CD4-positive, alpha-beta T cell (primary cell): ENCODE data around the gene SERPINB5. TPM values are rescaled to one million over a fixed set of nuclear protein-coding genes. Genes with fewer than 3 reads are reported as not detected.

Experiments
- ATAC-seq: fragments of 200-7000 bp; cut with Tn5 transposase; one replicate; pipeline ENCODE4 v1.10.0; 2022; ENCODE audit warnings: mild to moderate bottlenecking; ENCODE audit not compliant: poor library complexity
- CTCF ChIA-PET: fragments of 350-600 bp; sonication (Branson Sonifier 250); formaldehyde crosslinking; loops from one replicate; lab custom pipeline; 2021; ENCODE audit warnings: antibody characterized with exemption, inconsistent platforms; lab: Charles Lee
- POLR2A ChIA-PET: fragments of 350-600 bp; sonication (Branson Sonifier 250); formaldehyde crosslinking; loops from one replicate; lab custom pipeline; 2021; ENCODE audit warnings: antibody characterized with exemption, inconsistent platforms; lab: Charles Lee
- DNase-seq, 14 experiments: peaks; one replicate each; pipeline ENCODE4 v3.0.0-alpha.2; 2013 to 2020; ENCODE audit warnings: mixed read lengths in 2 of 14
- H3K27ac ChIP-seq, 2 donors: one replicate each; pipeline versions ENCODE4 v1.5.1 to v1.7.0; 2013; ENCODE audit warnings: low read length in 2 of 2, low read depth in 1 of 2, mild to moderate bottlenecking in 1 of 2
- H3K27me3 ChIP-seq, 2 experiments: 1 replicate in 1 of 2; 2 replicates in 1 of 2; pipeline versions ENCODE4 v1.6.1 to v1.7.0; 2013; ENCODE audit warnings: low read length in 2 of 2, control low read depth in 1 of 2, mild to moderate bottlenecking in 1 of 2, moderate library complexity in 1 of 2; ENCODE audit not compliant: insufficient read depth in 2 of 2, control insufficient read depth in 1 of 2
- H3K36me3 ChIP-seq: one replicate; pipeline ENCODE4 v1.6.1; 2013; ENCODE audit warnings: low read length, control low read depth; ENCODE audit not compliant: insufficient read depth
- H3K4me1 ChIP-seq: one replicate; pipeline ENCODE4 v1.6.1; 2013; ENCODE audit warnings: low read length, control low read depth; ENCODE audit not compliant: insufficient read depth
- H3K4me3 ChIP-seq: one replicate; pipeline ENCODE4 v1.5.1; 2013; ENCODE audit warnings: mild to moderate bottlenecking, low read length, moderate library complexity
- H3K9me3 ChIP-seq, 2 experiments: 1 replicate in 1 of 2; 2 replicates in 1 of 2; pipeline versions ENCODE4 v1.6.1 to v1.7.0; 2013; ENCODE audit warnings: low read length in 2 of 2, mild to moderate bottlenecking in 2 of 2, control low read depth in 1 of 2, moderate library complexity in 1 of 2; ENCODE audit not compliant: control insufficient read depth in 1 of 2, insufficient read depth in 1 of 2
- H3K27ac Mint-ChIP-seq: one replicate; pipeline ENCODE4 v1.8.0; 2020; ENCODE audit warnings: mixed read lengths
- H3K27me3 Mint-ChIP-seq: one replicate; pipeline ENCODE4 v1.8.0; 2021; ENCODE audit warnings: mixed read lengths
- H3K36me3 Mint-ChIP-seq: one replicate; pipeline ENCODE4 v1.8.0; 2021; ENCODE audit warnings: low read depth, mixed read lengths
- H3K4me1 Mint-ChIP-seq: one replicate; pipeline ENCODE4 v1.8.0; 2021; ENCODE audit warnings: low read depth, mixed read lengths
- H3K4me3 Mint-ChIP-seq: one replicate; pipeline ENCODE4 v1.8.0; 2020; ENCODE audit warnings: mild to moderate bottlenecking, mixed read lengths
- H3K9me3 Mint-ChIP-seq: one replicate; pipeline ENCODE4 v1.8.0; 2020; ENCODE audit warnings: mixed read lengths
- CTCF ChIP-seq: fragments of 200-600 bp; IDR thresholded peaks from one replicate; pipeline ENCODE4 v1.8.0; 2022; ENCODE audit warnings: antibody characterized with exemption, mild to moderate bottlenecking
- intact Hi-C, 2 experiments: fragments of 100-400 bp; cut with DNase I in 1 of 2; cut with micrococcal nuclease in 1 of 2; formaldehyde crosslinking; loops; one replicate each; pipeline versions ENCODE4 v1.15.1 to v1.9.0; 2023 to 2025; cut with DNase I, micrococcal nuclease
- total RNA-seq, 174 experiments: library from RNA in 2 of 174; stranded (reverse) in 2 of 174; gene quantifications; one replicate each; pipeline ENCODE4 v1.2.3 and lab custom pipeline; 2021 to 2026

SERPINB5 gene
- total RNA-seq, 2 experiments from 2014 or later = not detected

- no peaks in the 10 kb centered on the region for H3K9me3 ChIP-seq
- ChIA-PET POLR2A (no interaction called here), CTCF (no interaction called here)
- no peak overlapping the region for H3K4me3 Mint-ChIP-seq
- H3K4me1 ChIP-seq = no peaks in the 10 kb centered on the region
- DNase-seq (no peak), ATAC-seq (no peak)
- H3K27me3 ChIP-seq = peaks cover 0 to 3% of the 10 kb centered on the region in 2 experiments
- H3K36me3 Mint-ChIP-seq = no peaks in the 10 kb centered on the region
- H3K9me3 Mint-ChIP-seq = no peaks in the 10 kb centered on the region
- H3K36me3 ChIP-seq = no peaks in the 10 kb centered on the region
- intact Hi-C loops = no loop called here
- H3K27ac Mint-ChIP-seq = no peak overlapping the region
- no peaks in the 10 kb centered on the region for H3K4me1 Mint-ChIP-seq
- peaks cover 21% of the 10 kb centered on the region for H3K27me3 Mint-ChIP-seq
- no peak overlapping the region for H3K4me3 ChIP-seq
- TF ChIP-seq CTCF = no peak
- H3K27ac ChIP-seq = no peak overlapping the region
Measured at GRCh38 chr18:63470751-63471150, 6.0 kb upstream of the SERPINB5 start.

GRCh38 chr18:63472380-63472779 lies 4.4 kb upstream of the SERPINB5 start:
- no peaks in the 10 kb centered on the region for H3K9me3 ChIP-seq
- DNase-seq (no peak), ATAC-seq (no peak)
- Mint-ChIP-seq H3K27ac (no peak overlapping the region), H3K27me3 (peaks cover 19% of the 10 kb centered on the region), H3K4me1 (no peaks in the 10 kb centered on the region), H3K9me3 (no peaks in the 10 kb centered on the region), H3K4me3 (no peak overlapping the region), H3K36me3 (no peaks in the 10 kb centered on the region)
- no peaks in the 10 kb centered on the region for H3K27me3 ChIP-seq
- intact Hi-C loops = no loop called here
- POLR2A ChIA-PET = no interaction called here
- CTCF ChIA-PET = interaction anchor here (1.5 kb wide), 1 partner anchor 30 kb away, joined by 3 read pairs; no protein-coding TSS in a partner anchor
- no peaks in the 10 kb centered on the region for H3K36me3 ChIP-seq
- H3K4me1 ChIP-seq = no peaks in the 10 kb centered on the region
- H3K27ac ChIP-seq = no peak overlapping the region
- TF ChIP-seq CTCF = no peak
- H3K4me3 ChIP-seq = no peak overlapping the region

GRCh38 chr18:63477200-63477599 lies 442 bp downstream of the SERPINB5 start:
- Histone ChIP-seq H3K27me3 (peaks cover 0 to 4% of the 10 kb centered on the region in 2 experiments), H3K4me1 (no peaks in the 10 kb centered on the region), H3K4me3 (no peak overlapping the region), H3K9me3 (no peaks in the 10 kb centered on the region), H3K36me3 (no peaks in the 10 kb centered on the region), H3K27ac (no peak overlapping the region)
- Mint-ChIP-seq H3K4me1 (no peaks in the 10 kb centered on the region), H3K9me3 (no peaks in the 10 kb centered on the region), H3K4me3 (no peak overlapping the region), H3K36me3 (no peaks in the 10 kb centered on the region), H3K27me3 (peaks cover 27% of the 10 kb centered on the region), H3K27ac (no peak overlapping the region)
- intact Hi-C loops = no loop called here
- TF ChIP-seq CTCF = no peak
- ATAC-seq (no peak), DNase-seq (no peak)
- CTCF ChIA-PET = no interaction called here
- POLR2A ChIA-PET = no interaction called here
